Endothelial cell of umbilical vein (primary cell): Measurements from ENCODE around the gene TMEM170B. TPM values are rescaled to one million over a fixed set of nuclear protein-coding genes. Genes with fewer than 3 reads are reported as not detected.

Experiments
- BruUV-seq: library from RNA; stranded (reverse); fragments of 400-500 nt; replicated peaks from 2 replicates; lab custom pipeline; 2021; lab: Mats Ljungman, UMichigan
- CTCF ChIA-PET: fragments of 300-600, 350-600 bp; sonication (Branson Sonifier 250); formaldehyde crosslinking; loops from one replicate; lab custom pipeline; 2021; ENCODE audit warnings: antibody characterized with exemption, inconsistent platforms; lab: Charles Lee
- POLR2A ChIA-PET: fragments of 300-600, 350-600 bp; sonication (Branson Sonifier 250); formaldehyde crosslinking; loops from one replicate; lab custom pipeline; 2021; ENCODE audit warnings: antibody characterized with exemption, inconsistent platforms; lab: Charles Lee
- DNase-seq: peaks from one replicate; pipeline ENCODE4 v3.0.0-alpha.2; 2011; ENCODE audit warnings: low read depth, low spot score
- FAIRE-seq: peaks from 2 replicates; lab custom pipeline; 2011; peaks lifted over from hg19 to GRCh38; lab: Jason Lieb, UNC
- H2AFZ ChIP-seq: 2 replicates; pipeline ENCODE4 v1.6.0; 2012; ENCODE audit warnings: low read depth, low read length, control low read depth, inconsistent platforms
- H3K27ac ChIP-seq: 2 replicates; pipeline ENCODE4 v1.5.1; 2011; ENCODE audit warnings: low read depth, mild to moderate bottlenecking, control low read depth, low read length, moderate library complexity; ENCODE audit not compliant: insufficient read depth
- H3K27me3 ChIP-seq, 2 experiments: 2 replicates each; pipeline versions ENCODE4 v1.6.0 to v1.6.1; 2011; ENCODE audit warnings: low read length in 2 of 2, mixed read lengths in 1 of 2; ENCODE audit not compliant: control insufficient read depth in 2 of 2, insufficient read depth in 2 of 2
- H3K36me3 ChIP-seq, 2 experiments: 2 replicates in 1 of 2; 3 replicates in 1 of 2; pipeline ENCODE4 v1.5.1; 2011; ENCODE audit warnings: low read length in 2 of 2, mild to moderate bottlenecking in 1 of 2, moderate library complexity in 1 of 2; ENCODE audit not compliant: control insufficient read depth in 2 of 2, insufficient read depth in 2 of 2; ENCODE audit errors: extremely low read depth in 1 of 2
- H3K4me1 ChIP-seq: 3 replicates; pipeline ENCODE4 v1.5.1; 2011; ENCODE audit warnings: mild to moderate bottlenecking, low read length; ENCODE audit not compliant: control insufficient read depth, insufficient read depth; ENCODE audit errors: extremely low read depth
- H3K4me2 ChIP-seq: 2 replicates; pipeline ENCODE4 v1.6.1; 2011; ENCODE audit warnings: low read length, control low read depth, mixed read lengths; ENCODE audit not compliant: insufficient read depth
- H3K4me3 ChIP-seq, 3 experiments: fragments of 200-600 bp in 1 of 3; sonication (generic), shearing (Covaris generic) in 1 of 3; replicated peaks in 1 of 3; 2 replicates each; pipeline ENCODE4 v1.5.1; 2011 to 2016; ENCODE audit warnings: control low read depth in 3 of 3, low read length in 3 of 3, mild to moderate bottlenecking in 2 of 3, inconsistent platforms in 1 of 3, low read depth in 1 of 3, moderate library complexity in 1 of 3; ENCODE audit not compliant: insufficient read depth in 1 of 3
- H3K79me2 ChIP-seq: 2 replicates; pipeline ENCODE4 v1.6.0; 2012; ENCODE audit warnings: low read length, inconsistent platforms; ENCODE audit not compliant: control insufficient read depth, insufficient read depth
- H3K9ac ChIP-seq: replicated peaks from 2 replicates; pipeline ENCODE3; 2011; ENCODE audit warnings: low read length, control low read depth; ENCODE audit not compliant: insufficient read depth; ENCODE audit errors: extremely low read depth
- H3K9me1 ChIP-seq: replicated peaks from 3 replicates; pipeline ENCODE4 v1.6.0; 2011; ENCODE audit warnings: mild to moderate bottlenecking, low read length; ENCODE audit not compliant: control insufficient read depth, insufficient read depth; ENCODE audit errors: extremely low read depth
- H3K9me3 ChIP-seq: replicated peaks from 2 replicates; pipeline ENCODE4 v1.5.1; 2012; ENCODE audit warnings: low read length, inconsistent platforms; ENCODE audit not compliant: control insufficient read depth, insufficient read depth
- H4K20me1 ChIP-seq: replicated peaks from 2 replicates; pipeline ENCODE3; 2011; ENCODE audit warnings: mild to moderate bottlenecking, low read length; ENCODE audit not compliant: control insufficient read depth, insufficient read depth; ENCODE audit errors: extremely low read depth
- EZH2 ChIP-seq: IDR thresholded peaks from 2 replicates; pipeline ENCODE4 v1.6.1; 2012; ENCODE audit warnings: borderline replicate concordance, low read depth, mild to moderate bottlenecking, moderate library complexity, low read length, inconsistent platforms; ENCODE audit not compliant: severe bottlenecking
- FOS ChIP-seq: IDR thresholded peaks from 2 replicates; pipeline ENCODE4 v1.6.1; 2011; ENCODE audit warnings: mild to moderate bottlenecking, low read length, moderate library complexity, borderline replicate concordance; ENCODE audit not compliant: insufficient read depth
- GATA2 ChIP-seq: IDR thresholded peaks from 2 replicates; pipeline ENCODE4 v1.7.0; 2011; ENCODE audit warnings: low read depth, mild to moderate bottlenecking, moderate library complexity, mixed read lengths, low read length; ENCODE audit not compliant: insufficient read length, insufficient read depth
- JUN ChIP-seq: IDR thresholded peaks from 2 replicates; pipeline ENCODE4 v1.6.1; 2011; ENCODE audit warnings: borderline replicate concordance, low read depth; ENCODE audit not compliant: insufficient read length, insufficient read depth
- MYC ChIP-seq: IDR thresholded peaks from one replicate; pipeline ENCODE4 v1.6.1; 2011; ENCODE audit warnings: mild to moderate bottlenecking, low read depth, low read length
- POLR2A ChIP-seq: IDR thresholded peaks from 2 replicates; pipeline ENCODE4 v1.6.1; 2012; ENCODE audit warnings: low read depth, mild to moderate bottlenecking, control low read depth, low read length
- POLR2AphosphoS5 ChIP-seq: IDR thresholded peaks from 2 replicates; pipeline ENCODE4 v1.6.1; 2012; ENCODE audit warnings: low read depth, mild to moderate bottlenecking, control low read depth, low read length, moderate library complexity; ENCODE audit not compliant: insufficient read depth
- dilution Hi-C: fragments of 300-500 bp; cut with MboI; formaldehyde crosslinking; loops from one replicate; pipeline ENCODE4 v1.15.0; 2019; ENCODE audit warnings: low sequenced_read_pairs; ENCODE audit not compliant: extremely low pct_ligation_motif_present
- intact Hi-C: fragments of 100-400 bp; cut with micrococcal nuclease; formaldehyde crosslinking; loops from one replicate; pipeline ENCODE4 v1.10.0; 2022
- polyA plus RNA-seq, 4 experiments: library from polyadenylated mRNA; depleted of rRNA in 3 of 4; stranded (reverse) in 3 of 4; unstranded in 1 of 4; fragments of >200 nt; gene quantifications; 2 replicates each; pipeline versions ENCODE4 v1.2.1 to v1.2.3, GENCODE V29; 2011 to 2012; ENCODE audit warnings: missing spikeins in 1 of 4
- total RNA-seq: library from RNA; stranded (reverse); gene quantifications from 2 replicates; pipeline ENCODE4 v1.2.3, GENCODE V29; 2021
- TF ChIP-seq, protein P1 (sequence below), 2 donors: IDR thresholded peaks; 1 replicate in 1 of 2; 2 replicates in 1 of 2; pipeline ENCODE4 v1.5.1; 2011; ENCODE audit warnings: low read length in 2 of 2, mild to moderate bottlenecking in 2 of 2, moderate library complexity in 2 of 2, control low read depth in 1 of 2, inconsistent platforms in 1 of 2, low read depth in 1 of 2; ENCODE audit not compliant: insufficient read depth in 1 of 2; ENCODE audit errors: extremely low read depth in 1 of 2
- TF ChIP-seq, protein P2 (sequence below): IDR thresholded peaks from 2 replicates; pipeline ENCODE4 v1.6.1; 2011; ENCODE audit not compliant: insufficient read depth, insufficient read length

The TMEM170B gene
- total and polyA plus RNA-seq, 2 donors (not counting 3 experiments of a cell fraction or from before 2014, with no cell fraction given) = 1.1 to 4.2 TPM

DNA sequence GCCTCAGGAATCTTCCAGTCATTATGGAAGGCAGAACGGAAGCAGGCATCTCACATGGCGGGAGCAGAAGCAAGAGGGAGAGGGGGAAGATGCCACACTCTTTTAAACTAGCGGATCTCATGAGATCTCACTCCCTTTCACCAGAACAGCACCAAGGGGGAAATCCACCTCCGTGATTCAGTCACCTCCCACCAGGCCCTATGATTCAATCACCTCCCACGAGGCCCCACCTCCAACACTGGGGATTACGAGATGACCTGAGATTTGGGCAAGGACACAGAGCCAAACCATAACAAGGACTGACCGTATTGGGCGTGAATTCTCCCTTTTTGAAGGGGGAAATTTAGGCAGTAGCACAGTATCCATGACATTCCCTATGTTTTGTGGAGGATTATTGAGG lies 88.8 kb downstream of the TMEM170B start:
- no peak overlapping the region for H3K4me2 ChIP-seq
- no peaks in the 10 kb centered on the region for H3K9me3 ChIP-seq
- H3K4me1 ChIP-seq = no peaks in the 10 kb centered on the region
- H2AFZ ChIP-seq = no peak overlapping the region
- ChIA-PET CTCF (no interaction called here), POLR2A (no interaction called here)
- no TSS peak for BruUV-seq
- intact Hi-C loops (no loop called here), dilution Hi-C loops (no loop called here)
- FAIRE-seq = no peak
- H3K79me2 ChIP-seq = no peaks in the 10 kb centered on the region
- H3K4me3 ChIP-seq = no peak overlapping the region
- H3K27ac ChIP-seq = no peak overlapping the region
- no peaks in the 10 kb centered on the region for H4K20me1 ChIP-seq
- TF ChIP-seq EZH2 (no peak), MYC (no peak), POLR2AphosphoS5 (no peak), JUN (no peak), POLR2A (no peak), FOS (no peak), GATA2 (no peak)
- TF ChIP-seq, protein P1, sequence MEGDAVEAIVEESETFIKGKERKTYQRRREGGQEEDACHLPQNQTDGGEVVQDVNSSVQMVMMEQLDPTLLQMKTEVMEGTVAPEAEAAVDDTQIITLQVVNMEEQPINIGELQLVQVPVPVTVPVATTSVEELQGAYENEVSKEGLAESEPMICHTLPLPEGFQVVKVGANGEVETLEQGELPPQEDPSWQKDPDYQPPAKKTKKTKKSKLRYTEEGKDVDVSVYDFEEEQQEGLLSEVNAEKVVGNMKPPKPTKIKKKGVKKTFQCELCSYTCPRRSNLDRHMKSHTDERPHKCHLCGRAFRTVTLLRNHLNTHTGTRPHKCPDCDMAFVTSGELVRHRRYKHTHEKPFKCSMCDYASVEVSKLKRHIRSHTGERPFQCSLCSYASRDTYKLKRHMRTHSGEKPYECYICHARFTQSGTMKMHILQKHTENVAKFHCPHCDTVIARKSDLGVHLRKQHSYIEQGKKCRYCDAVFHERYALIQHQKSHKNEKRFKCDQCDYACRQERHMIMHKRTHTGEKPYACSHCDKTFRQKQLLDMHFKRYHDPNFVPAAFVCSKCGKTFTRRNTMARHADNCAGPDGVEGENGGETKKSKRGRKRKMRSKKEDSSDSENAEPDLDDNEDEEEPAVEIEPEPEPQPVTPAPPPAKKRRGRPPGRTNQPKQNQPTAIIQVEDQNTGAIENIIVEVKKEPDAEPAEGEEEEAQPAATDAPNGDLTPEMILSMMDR (IDR thresholded peaks at IDR 0.05; ENCODE audit: extremely low read depth in 1 of 2, insufficient read depth in 1 of 2, low read depth in 1 of 2, low read length in 2 of 2) = no peak
- TF ChIP-seq, protein P2, sequence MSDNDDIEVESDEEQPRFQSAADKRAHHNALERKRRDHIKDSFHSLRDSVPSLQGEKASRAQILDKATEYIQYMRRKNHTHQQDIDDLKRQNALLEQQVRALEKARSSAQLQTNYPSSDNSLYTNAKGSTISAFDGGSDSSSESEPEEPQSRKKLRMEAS = no peak
- no peak overlapping the region for H3K9ac ChIP-seq
- no peaks in the 10 kb centered on the region for H3K27me3 ChIP-seq
- DNase-seq = no peak
- H3K36me3 ChIP-seq = no peaks in the 10 kb centered on the region
- H3K9me1 ChIP-seq = no peaks in the 10 kb centered on the region
